Occipital lobe (tissue), 2 donors: ENCODE results near the gene MEPCE. TPM values are rescaled to one million over a fixed set of nuclear protein-coding genes. Genes with fewer than 3 reads are reported as not detected.
"Not testable (repeated sequence)": the region's sequence is repeated elsewhere in the genome, so short reads cannot be mapped to it uniquely, and the experiment has no call there.

ENCODE experiments used
- DNase-seq: peaks from one replicate; lab custom pipeline; 2025; lab: John Stamatoyannopoulos, UW
- total RNA-seq: library from RNA; depleted of rRNA; stranded (reverse); fragments of >200 nt; gene quantifications from one replicate; pipeline ENCODE4 v1.2.3, GENCODE V29; 2014

Gene MEPCE
- total RNA-seq, 1 donor from 2014 or later: 25.3 TPM

- no peak for DNase-seq
Observed at GRCh38 chr7:100433592-100434296, 4.1 kb downstream of the MEPCE start.

- no peak for DNase-seq
Observed at GRCh38 chr7:100434297-100435144, 4.9 kb downstream of the MEPCE start.

GRCh38 chr7:100435401-100436304 lies 6.0 kb downstream of the MEPCE start:
- no peak for DNase-seq

DNA sequence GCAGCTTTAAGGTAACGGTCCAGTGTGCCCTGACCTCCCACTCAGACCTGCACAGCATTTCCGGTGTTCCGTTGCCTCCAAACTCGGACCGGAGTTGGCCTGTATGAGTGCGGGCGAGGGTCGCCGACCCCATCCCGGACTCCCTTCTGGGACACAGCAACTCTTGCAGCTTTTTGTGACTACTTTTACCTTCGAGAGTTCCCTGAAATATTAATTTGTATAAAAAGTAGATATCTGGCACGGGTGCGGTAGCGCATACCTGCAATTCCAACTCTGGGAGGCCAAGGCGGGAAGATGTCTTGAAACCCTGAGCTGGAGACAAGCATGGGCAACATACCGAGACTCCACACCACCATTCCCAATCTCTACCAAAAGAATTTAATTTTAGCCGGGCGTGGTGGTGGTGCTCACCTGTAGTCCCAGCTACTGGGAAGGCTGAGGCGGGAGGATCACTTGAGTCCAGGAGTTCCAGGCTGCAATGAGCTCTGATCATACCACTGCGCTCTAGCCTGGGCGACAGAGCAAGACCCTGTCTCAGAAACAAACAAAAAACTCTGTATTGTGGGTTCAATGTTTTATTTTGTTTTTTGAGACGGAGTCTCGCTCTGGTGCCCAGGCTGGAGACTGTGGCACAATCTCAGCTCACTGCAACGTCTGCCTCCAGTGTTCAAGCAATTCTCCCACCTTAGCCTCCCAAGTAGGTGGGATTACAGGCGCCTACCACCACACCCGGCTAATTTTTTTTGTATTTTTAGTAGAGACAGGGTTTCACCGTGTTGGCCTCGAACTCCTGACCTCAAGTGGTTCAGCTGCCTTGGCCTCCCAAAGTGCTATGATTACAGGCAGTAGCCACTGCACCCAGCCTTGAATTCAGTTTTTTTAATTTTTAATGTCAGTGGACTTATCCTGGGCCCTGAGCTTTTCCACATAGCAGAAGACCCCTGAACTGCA lies 7.8 kb downstream of the MEPCE start:
- DNase-seq: no peak

DNA sequence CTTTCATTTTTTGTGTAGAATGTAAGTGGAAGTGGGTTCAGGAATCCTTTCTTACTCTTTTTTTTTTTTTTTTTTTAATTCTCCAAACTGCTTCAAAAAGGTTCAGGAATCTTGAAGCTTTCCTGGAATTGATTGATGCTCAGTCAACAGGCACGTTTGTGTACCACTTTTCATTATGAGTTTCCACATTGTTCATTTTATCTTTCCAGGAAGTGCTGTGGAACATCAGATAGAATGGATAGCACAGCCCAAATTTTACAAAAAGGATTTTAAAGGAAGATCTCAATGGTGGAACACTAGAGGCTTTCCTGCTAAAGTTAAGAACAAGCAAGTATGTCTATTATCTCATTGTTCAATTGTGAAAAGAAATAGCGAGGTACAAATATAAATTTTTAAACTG lies 8.5 kb downstream of the MEPCE start:
- DNase-seq: no peak

GRCh38 chr7:100438731-100439130 lies 9.1 kb downstream of the MEPCE start:
- DNase-seq: not testable (repeated sequence)

GRCh38 chr7:100439244-100439643 lies 9.6 kb downstream of the MEPCE start:
- not testable (repeated sequence) for DNase-seq

DNA sequence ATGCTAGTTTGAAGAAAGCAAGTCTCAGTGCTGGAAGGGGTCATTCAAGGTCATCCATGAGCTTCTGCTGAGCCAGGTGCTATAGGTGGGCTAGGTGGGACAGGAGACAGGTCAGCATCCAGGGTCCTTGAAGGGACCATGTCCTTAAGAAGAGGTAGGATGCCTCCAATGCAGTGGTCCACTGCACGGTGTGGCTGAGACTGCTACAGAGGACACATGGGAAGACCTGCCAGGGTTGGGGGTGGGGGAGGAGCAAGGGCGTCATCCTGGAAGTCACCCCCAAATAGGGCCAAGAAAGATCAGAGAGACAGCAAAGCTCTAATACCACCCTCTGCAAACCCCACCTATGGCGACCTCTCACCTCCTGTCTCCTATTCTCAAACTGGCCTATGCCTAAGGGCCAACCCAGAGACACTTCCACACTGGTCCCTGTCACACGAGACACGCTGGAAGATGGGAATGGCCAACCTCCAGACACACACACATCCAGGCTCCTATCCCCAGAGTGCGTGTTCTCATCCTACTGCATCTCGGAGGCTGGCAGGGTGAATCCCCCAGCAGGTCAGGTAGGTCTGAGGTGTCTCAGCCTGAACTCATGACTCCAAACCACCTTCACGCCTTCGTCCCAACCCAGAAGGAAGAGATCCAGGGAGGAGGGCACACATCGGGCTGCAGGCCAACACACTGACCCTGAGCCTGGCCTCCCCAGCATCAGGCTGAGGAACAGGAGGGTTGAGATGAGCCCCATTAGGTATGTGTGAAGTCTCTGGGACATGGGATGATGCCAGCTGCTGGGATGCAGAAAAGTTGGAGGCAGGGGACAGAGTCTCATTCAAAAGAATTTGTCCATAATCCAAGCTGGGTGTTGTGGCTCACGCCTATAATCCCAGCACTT lies 12.3 kb downstream of the MEPCE start:
- no peak for DNase-seq

DNA sequence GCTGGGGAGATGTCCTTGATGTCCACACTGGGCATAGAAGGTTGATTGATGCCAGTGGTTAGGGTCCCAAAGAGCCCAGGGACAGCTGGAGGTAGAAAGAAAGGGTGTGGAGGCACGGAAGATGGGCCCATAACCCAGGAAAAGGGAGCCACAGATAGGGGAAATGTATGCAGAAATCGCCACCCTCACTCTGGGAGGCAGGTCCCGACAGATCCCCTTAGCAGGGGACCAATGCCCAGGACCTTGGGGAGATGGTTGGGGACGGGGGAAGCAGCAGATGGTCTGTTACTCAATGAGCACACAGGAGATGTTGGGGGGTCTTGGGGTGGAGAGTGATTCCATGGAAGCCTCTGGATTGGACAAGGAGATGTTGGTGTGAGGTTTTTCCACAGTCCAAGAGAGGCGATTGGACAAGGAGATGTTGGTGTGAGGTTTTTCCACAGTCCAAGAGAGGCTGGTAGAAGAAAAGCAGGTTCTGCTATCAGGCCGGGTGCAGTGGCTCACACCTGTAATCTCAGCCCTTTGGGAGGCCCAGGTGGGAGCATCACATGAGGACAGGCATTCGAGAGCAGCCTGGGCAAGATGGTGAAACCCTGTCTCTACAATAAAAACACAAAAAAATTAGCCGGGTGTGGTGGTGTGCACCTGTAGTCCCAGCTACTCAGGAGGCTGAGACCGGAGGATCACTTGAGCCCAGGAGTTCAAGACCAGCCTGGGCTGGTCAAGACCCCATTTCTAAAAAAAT lies 13.6 kb downstream of the MEPCE start:
- no peak for DNase-seq

DNA sequence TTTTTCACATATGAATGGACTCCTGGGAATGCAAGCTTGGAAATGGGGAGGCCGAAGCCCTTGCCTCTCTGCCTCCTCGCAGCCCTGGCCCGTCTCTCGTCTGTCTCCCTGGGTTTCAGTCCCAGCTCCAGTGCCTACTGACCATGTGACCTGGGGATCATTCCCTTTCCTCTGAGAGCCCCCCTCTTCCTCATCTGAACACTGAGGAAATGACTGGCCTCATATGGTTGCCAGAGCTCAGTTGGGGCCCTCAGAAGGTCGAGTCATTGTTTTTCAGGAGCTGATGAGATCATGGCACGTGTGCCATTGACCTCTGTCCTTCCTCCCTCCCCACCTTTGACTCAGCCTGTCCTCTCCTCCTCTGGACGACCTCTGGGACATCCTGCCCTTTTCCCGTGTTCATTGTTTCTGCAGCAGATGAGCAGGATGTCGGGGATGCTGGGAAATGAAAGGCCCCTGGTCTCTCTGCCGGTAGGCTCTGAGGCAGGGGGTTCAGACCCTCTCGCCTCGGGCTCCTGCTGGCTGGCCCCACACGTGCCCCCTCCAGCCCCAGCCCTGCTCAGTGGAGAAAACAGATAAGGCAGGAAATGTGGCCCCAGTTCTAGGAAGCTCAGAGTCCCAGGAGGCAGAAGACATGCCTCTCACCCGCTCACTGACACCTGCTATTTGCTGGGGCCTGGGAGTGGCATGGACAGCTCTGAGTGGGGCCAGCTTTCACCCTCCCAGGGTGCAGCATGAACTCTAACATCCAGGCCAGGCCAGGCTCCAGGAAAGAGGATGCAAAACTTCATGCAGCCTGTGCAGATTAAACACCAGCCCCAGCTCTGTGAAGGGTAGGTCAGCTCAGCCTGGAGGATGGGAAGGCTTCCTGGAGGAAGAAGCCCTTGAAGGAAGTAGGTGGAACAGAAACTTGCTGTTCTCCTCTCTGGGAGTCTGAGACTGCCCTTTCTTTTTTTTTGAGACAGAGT lies 15.0 kb downstream of the MEPCE start:
- no peak for DNase-seq

DNA sequence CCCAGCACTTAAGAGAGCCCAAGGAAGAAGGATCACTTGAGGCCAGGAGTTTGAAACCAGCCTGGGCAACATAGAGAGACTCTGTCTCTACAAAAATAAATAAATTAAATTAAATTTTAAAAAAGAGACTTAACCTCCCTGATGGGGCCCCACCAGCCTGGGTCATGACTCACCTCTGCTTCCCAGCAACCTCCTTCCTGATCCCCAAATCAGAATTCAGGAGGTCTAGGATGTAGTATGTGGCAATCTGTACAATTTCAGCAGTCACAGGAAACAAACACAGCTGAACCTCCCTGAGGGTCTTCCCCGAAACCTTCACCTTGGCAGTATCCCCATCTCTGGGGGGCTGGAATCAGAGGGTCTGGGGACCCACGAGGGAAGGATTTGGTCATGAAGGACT lies 16.4 kb downstream of the MEPCE start:
- no peak for DNase-seq

DNA sequence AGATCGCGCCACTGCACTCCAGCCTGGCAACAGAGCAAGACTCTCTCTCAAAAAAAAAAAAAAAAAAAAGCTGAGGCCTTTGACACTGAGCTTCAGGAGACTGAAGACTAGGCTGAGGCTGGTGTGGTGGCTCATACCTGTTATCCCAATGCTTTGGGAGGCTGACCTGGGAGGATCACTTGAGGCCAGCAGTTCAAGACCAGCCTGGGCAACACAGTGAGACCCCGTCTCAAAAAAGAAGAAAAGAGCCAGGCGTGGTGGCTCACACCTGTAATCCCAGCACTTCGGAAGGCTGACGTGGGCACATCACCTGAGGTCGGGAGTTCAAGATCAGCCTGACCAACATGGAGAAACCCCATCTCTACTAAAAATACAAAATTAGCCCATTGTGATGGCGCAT lies 17.7 kb downstream of the MEPCE start:
- DNase-seq: not testable (repeated sequence)

- no peak for DNase-seq
Observed at GRCh38 chr7:100449190-100449795, 19.7 kb downstream of the MEPCE start.

GRCh38 chr7:100452513-100452912 lies 22.9 kb downstream of the MEPCE start:
- DNase-seq: no peak

- DNase-seq: not testable (repeated sequence)
Observed at GRCh38 chr7:100453854-100454253, 24.2 kb downstream of the MEPCE start.

DNA sequence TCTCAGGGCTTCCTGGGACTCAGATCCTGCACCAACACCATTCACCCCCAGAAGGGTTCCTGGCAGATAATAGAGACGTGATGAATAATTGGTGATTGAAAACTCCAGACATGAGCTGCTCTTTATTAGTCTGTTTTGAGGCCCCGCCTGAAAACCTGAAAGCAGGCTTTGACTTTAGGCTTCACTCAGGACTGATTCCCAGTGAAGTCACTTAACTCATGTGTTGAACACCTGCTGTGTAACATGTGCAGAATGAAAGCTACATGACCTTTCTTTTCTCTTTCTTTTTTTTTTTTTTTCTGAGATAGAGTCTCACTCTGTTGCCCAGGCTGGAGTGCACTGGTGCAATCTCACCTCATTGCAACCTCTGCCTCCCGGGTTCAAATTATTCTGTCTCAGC lies 25.6 kb downstream of the MEPCE start:
- no peak for DNase-seq

- DNase-seq: no peak
Observed at GRCh38 chr7:100456562-100456961, 26.9 kb downstream of the MEPCE start.
